ENCODE measurements around the gene TBC1D22A. TPM values are rescaled to one million over a fixed set of nuclear protein-coding genes. Genes with fewer than 3 reads are reported as not detected.

TBC1D22A gene
- total and polyA plus RNA-seq, 2 donors (not counting 3 experiments of a cell fraction or from before 2014, with no cell fraction given), result 26.1 to 32.4 TPM

DNA sequence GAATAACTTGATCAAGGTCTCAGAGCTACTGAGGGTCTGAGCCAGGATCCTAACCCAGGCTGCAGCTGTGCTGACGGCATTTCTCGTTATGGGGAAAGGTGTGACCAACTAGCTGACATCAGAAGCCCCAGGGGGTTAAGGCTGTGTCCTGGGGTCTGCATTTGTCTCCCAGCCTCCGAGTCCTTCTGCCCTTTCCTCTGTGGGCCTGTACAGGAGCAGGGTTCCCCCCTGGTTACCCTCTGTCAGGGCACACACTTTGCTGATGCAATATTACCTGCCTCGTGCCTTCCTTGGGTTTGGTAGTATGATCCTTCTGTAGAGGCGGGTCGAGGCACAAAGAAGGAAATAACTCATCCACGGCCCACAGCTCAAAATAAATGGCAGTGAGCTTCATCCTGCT, 183.0 kb downstream of the TBC1D22A start:
- intact Hi-C loops (cut with micrococcal nuclease), result no loop called here
- no peak for FAIRE-seq
- H4K20me1 ChIP-seq (replicated peaks; ENCODE audit: control insufficient read depth, extremely low read depth, insufficient read depth, low read length), result no peaks in the 10 kb centered on the region

DNA sequence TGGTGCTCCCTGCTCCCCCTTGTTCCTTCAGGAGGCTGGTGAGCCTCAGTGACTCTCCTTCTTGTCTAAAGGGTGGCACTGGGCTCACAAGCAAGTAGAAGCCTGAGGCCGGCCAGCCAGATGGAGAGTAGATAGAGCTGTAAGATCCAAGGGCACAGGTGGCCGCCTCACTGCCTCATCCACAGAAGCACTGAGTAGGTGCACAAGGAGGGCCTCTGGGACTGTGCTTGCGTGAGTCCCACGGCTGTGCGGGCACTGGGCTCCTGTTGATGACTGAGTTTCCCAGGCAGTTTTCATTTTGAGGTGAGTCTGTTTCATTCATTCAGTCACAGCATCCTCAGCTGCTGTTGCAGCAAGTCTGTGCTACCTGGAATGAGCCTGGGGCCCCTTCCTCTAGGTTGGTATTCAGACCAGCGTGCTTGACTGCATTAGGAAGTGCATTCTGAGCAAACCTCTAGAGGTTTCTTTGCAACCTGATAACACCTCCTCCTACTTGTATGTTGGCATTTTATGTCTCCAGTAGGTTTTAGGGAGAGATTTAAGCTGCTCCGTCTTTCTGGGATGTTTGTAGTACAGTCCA, 184.0 kb downstream of the TBC1D22A start:
- Histone ChIP-seq H3K4me1 (ENCODE audit: control insufficient read depth, extremely low read depth, insufficient read depth, low read length) (peaks cover 13% of the 10 kb centered on the region), H3K79me2 (ENCODE audit: control insufficient read depth, insufficient read depth, low read length) (no peaks in the 10 kb centered on the region), H3K27me3 (ENCODE audit: control insufficient read depth in 2 of 2, insufficient read depth in 2 of 2, low read length in 2 of 2) (no peaks in the 10 kb centered on the region), H3K36me3 (ENCODE audit: control insufficient read depth in 2 of 2, extremely low read depth in 1 of 2, insufficient read depth in 2 of 2, low read length in 2 of 2) (no peaks in the 10 kb centered on the region), H3K9me1 (replicated peaks; ENCODE audit: control insufficient read depth, extremely low read depth, insufficient read depth, low read length) (no peaks in the 10 kb centered on the region), H3K27ac (ENCODE audit: insufficient read depth, low read depth, low read length) (no peak overlapping the region), H3K9me3 (replicated peaks; ENCODE audit: control insufficient read depth, insufficient read depth, low read length) (no peaks in the 10 kb centered on the region), H4K20me1 (replicated peaks; ENCODE audit: control insufficient read depth, extremely low read depth, insufficient read depth, low read length) (no peaks in the 10 kb centered on the region), H2AFZ (ENCODE audit: low read depth, low read length) (no peak overlapping the region), H3K4me2 (ENCODE audit: insufficient read depth, low read length) (no peak overlapping the region), H3K4me3 (replicated peaks in 1 of 3; ENCODE audit: insufficient read depth in 1 of 3, low read depth in 1 of 3, low read length in 3 of 3) (no peak overlapping the region), H3K9ac (replicated peaks; ENCODE audit: extremely low read depth, insufficient read depth, low read length) (no peak overlapping the region)
- ChIA-PET POLR2A (no interaction called here), CTCF (no interaction called here)
- dilution Hi-C loops (cut with MboI; ENCODE audit: extremely low pct_ligation_motif_present, low sequenced_read_pairs), result no loop called here
- DNase-seq (ENCODE audit: low read depth, low spot score), result no peak
- intact Hi-C loops (cut with micrococcal nuclease), result no loop called here
- no peak for FAIRE-seq
- TF ChIP-seq EZH2 (IDR thresholded peaks at IDR 0.05; ENCODE audit: borderline replicate concordance, low read depth, low read length, severe bottlenecking), result no peak
- BruUV-seq (replicated peaks), result no TSS peak

More for the DNA sequence above, 183.0 kb downstream of the TBC1D22A start:
- no peak overlapping the region for H3K9ac ChIP-seq (replicated peaks; ENCODE audit: extremely low read depth, insufficient read depth, low read length)
- H3K4me3 ChIP-seq (replicated peaks in 1 of 3; ENCODE audit: insufficient read depth in 1 of 3, low read depth in 1 of 3, low read length in 3 of 3), result no peak overlapping the region
- peaks cover 13% of the 10 kb centered on the region for H3K4me1 ChIP-seq (ENCODE audit: control insufficient read depth, extremely low read depth, insufficient read depth, low read length)
- no peak overlapping the region for H3K4me2 ChIP-seq (ENCODE audit: insufficient read depth, low read length)
- H2AFZ ChIP-seq (ENCODE audit: low read depth, low read length), result no peak overlapping the region
- POLR2A ChIA-PET, result no interaction called here
- dilution Hi-C loops (cut with MboI; ENCODE audit: extremely low pct_ligation_motif_present, low sequenced_read_pairs), result no loop called here
- BruUV-seq (replicated peaks), result no TSS peak
- H3K9me3 ChIP-seq (replicated peaks; ENCODE audit: control insufficient read depth, insufficient read depth, low read length), result no peaks in the 10 kb centered on the region
- H3K79me2 ChIP-seq (ENCODE audit: control insufficient read depth, insufficient read depth, low read length), result no peaks in the 10 kb centered on the region
- H3K27me3 ChIP-seq (ENCODE audit: control insufficient read depth in 2 of 2, insufficient read depth in 2 of 2, low read length in 2 of 2), result no peaks in the 10 kb centered on the region
- H3K36me3 ChIP-seq (ENCODE audit: control insufficient read depth in 2 of 2, extremely low read depth in 1 of 2, insufficient read depth in 2 of 2, low read length in 2 of 2), result no peaks in the 10 kb centered on the region
- CTCF ChIA-PET, result no interaction called here
- DNase-seq (ENCODE audit: low read depth, low spot score), result no peak
- TF ChIP-seq JUN (IDR thresholded peaks at IDR 0.05; ENCODE audit: borderline replicate concordance, insufficient read depth, insufficient read length, low read depth) (no peak), GATA2 (IDR thresholded peaks at IDR 0.05; ENCODE audit: insufficient read depth, insufficient read length, low read depth, low read length) (no peak), FOS (IDR thresholded peaks at IDR 0.05; ENCODE audit: borderline replicate concordance, insufficient read depth, low read length) (no peak), POLR2A (IDR thresholded peaks at IDR 0.05; ENCODE audit: low read depth, low read length) (no peak), MYC (IDR thresholded peaks at IDR 0.05; ENCODE audit: low read depth, low read length) (no peak)
- TF ChIP-seq, protein P1, sequence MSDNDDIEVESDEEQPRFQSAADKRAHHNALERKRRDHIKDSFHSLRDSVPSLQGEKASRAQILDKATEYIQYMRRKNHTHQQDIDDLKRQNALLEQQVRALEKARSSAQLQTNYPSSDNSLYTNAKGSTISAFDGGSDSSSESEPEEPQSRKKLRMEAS (IDR thresholded peaks at IDR 0.05; ENCODE audit: insufficient read depth, insufficient read length), result no peak
- no peak overlapping the region for H3K27ac ChIP-seq (ENCODE audit: insufficient read depth, low read depth, low read length)
- H3K9me1 ChIP-seq (replicated peaks; ENCODE audit: control insufficient read depth, extremely low read depth, insufficient read depth, low read length), result no peaks in the 10 kb centered on the region
